ENCODE results near the gene YLPM1. TPM values are rescaled to one million over a fixed set of nuclear protein-coding genes. Genes with fewer than 3 reads are reported as not detected.

The YLPM1 gene
- total and polyA plus RNA-seq, 2 donors (not counting 1 experiment from before 2014, with no cell fraction given) = 9.7 to 31.9 TPM

GRCh38 chr14:74865156-74865555, 102.0 kb downstream of the YLPM1 start:
- no peak overlapping the region for H3K9ac ChIP-seq (ENCODE audit: insufficient read depth, low read length)
- no peaks in the 10 kb centered on the region for H3K9me3 ChIP-seq (ENCODE audit: control insufficient read depth, insufficient read depth, low read depth, low read length)
- peaks cover 3% of the 10 kb centered on the region for H3K4me1 ChIP-seq (ENCODE audit: control insufficient read depth, extremely low read depth, insufficient read depth, low read length)
- H3K4me2 ChIP-seq (ENCODE audit: extremely low read depth, insufficient read depth, low read length) = no peak overlapping the region
- H3K27me3 ChIP-seq (ENCODE audit: control insufficient read depth, insufficient read depth, low read length) = peaks cover 2% of the 10 kb centered on the region
- H3K79me2 ChIP-seq (ENCODE audit: control insufficient read depth, insufficient read depth, low read length) = no peaks in the 10 kb centered on the region
- H3K27ac ChIP-seq (ENCODE audit: insufficient read depth, low read length) = no peak overlapping the region
- TF ChIP-seq EZH2 (IDR thresholded peaks at IDR 0.05; ENCODE audit: low read length, missing control alignments) = no peak
- TF ChIP-seq, protein P1, sequence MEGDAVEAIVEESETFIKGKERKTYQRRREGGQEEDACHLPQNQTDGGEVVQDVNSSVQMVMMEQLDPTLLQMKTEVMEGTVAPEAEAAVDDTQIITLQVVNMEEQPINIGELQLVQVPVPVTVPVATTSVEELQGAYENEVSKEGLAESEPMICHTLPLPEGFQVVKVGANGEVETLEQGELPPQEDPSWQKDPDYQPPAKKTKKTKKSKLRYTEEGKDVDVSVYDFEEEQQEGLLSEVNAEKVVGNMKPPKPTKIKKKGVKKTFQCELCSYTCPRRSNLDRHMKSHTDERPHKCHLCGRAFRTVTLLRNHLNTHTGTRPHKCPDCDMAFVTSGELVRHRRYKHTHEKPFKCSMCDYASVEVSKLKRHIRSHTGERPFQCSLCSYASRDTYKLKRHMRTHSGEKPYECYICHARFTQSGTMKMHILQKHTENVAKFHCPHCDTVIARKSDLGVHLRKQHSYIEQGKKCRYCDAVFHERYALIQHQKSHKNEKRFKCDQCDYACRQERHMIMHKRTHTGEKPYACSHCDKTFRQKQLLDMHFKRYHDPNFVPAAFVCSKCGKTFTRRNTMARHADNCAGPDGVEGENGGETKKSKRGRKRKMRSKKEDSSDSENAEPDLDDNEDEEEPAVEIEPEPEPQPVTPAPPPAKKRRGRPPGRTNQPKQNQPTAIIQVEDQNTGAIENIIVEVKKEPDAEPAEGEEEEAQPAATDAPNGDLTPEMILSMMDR (conservative IDR thresholded peaks at IDR 0.05 in 1 of 2, IDR thresholded peaks at IDR 0.05 in 1 of 2; ENCODE audit: low read depth in 1 of 2, low read length in 2 of 2) = no peak
- no peaks in the 10 kb centered on the region for H4K20me1 ChIP-seq (ENCODE audit: control insufficient read depth, extremely low read depth, insufficient read depth, low read length)
- no peak overlapping the region for H2AFZ ChIP-seq (ENCODE audit: low read length)
- no peak for DNase-seq (ENCODE audit: low read depth in 2 of 2)
- no peaks in the 10 kb centered on the region for H3K36me3 ChIP-seq (ENCODE audit: control insufficient read depth, insufficient read depth, low read length)
- no peak overlapping the region for H3K4me3 ChIP-seq (replicated peaks in 1 of 4; ENCODE audit: control extremely low read depth in 1 of 4, insufficient read depth in 1 of 4, low read depth in 3 of 4, low read length in 4 of 4)

- Histone ChIP-seq H3K4me2 (ENCODE audit: extremely low read depth, insufficient read depth, low read length) (peak overlapping the region; percentile 13), H3K79me2 (ENCODE audit: control insufficient read depth, insufficient read depth, low read length) (no peaks in the 10 kb centered on the region), H3K27ac (ENCODE audit: insufficient read depth, low read length) (no peak overlapping the region), H3K9me3 (ENCODE audit: control insufficient read depth, insufficient read depth, low read depth, low read length) (no peaks in the 10 kb centered on the region), H2AFZ (ENCODE audit: low read length) (no peak overlapping the region), H3K4me1 (ENCODE audit: control insufficient read depth, extremely low read depth, insufficient read depth, low read length) (no peaks in the 10 kb centered on the region), H3K9ac (ENCODE audit: insufficient read depth, low read length) (no peak overlapping the region), H4K20me1 (ENCODE audit: control insufficient read depth, extremely low read depth, insufficient read depth, low read length) (no peaks in the 10 kb centered on the region), H3K27me3 (ENCODE audit: control insufficient read depth, insufficient read depth, low read length) (peaks cover 5% of the 10 kb centered on the region), H3K36me3 (ENCODE audit: control insufficient read depth, insufficient read depth, low read length) (no peaks in the 10 kb centered on the region), H3K4me3 (replicated peaks in 1 of 4; ENCODE audit: control extremely low read depth in 1 of 4, insufficient read depth in 1 of 4, low read depth in 3 of 4, low read length in 4 of 4) (no peak overlapping the region)
- DNase-seq (ENCODE audit: low read depth in 2 of 2) = no peak
- no peak for TF ChIP-seq EZH2 (IDR thresholded peaks at IDR 0.05; ENCODE audit: low read length, missing control alignments)
- TF ChIP-seq, protein P1 (conservative IDR thresholded peaks at IDR 0.05 in 1 of 2, IDR thresholded peaks at IDR 0.05 in 1 of 2; ENCODE audit: low read depth in 1 of 2, low read length in 2 of 2) = no peak
Observed at GRCh38 chr14:74866708-74867389, 103.7 kb downstream of the YLPM1 start.

DNA sequence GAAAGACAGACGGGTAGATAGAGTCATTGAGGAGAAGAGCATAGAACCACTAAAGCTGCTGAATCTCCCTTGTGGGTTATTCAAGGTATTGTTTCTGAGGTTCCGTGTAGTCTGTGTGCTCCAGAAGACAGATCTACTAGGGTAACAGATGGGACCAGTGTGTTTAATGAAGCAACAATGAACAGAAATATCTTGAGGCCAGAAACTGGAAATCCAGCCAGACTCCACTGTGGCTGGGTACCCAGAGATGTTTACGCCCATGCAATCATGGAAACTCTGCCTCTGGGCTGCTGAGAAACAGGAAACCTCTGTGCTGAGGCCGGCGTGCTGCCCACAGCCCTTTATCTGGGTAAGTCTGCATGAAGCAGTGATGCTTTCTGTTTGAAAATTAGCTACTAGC, 104.6 kb downstream of the YLPM1 start:
- H3K4me2 ChIP-seq (ENCODE audit: extremely low read depth, insufficient read depth, low read length) = no peak overlapping the region
- H3K27ac ChIP-seq (ENCODE audit: insufficient read depth, low read length) = no peak overlapping the region
- no peaks in the 10 kb centered on the region for H3K4me1 ChIP-seq (ENCODE audit: control insufficient read depth, extremely low read depth, insufficient read depth, low read length)
- peak overlapping the region; percentile 35 for H2AFZ ChIP-seq (ENCODE audit: low read length)
- no peak overlapping the region for H3K4me3 ChIP-seq (replicated peaks in 1 of 4; ENCODE audit: control extremely low read depth in 1 of 4, insufficient read depth in 1 of 4, low read depth in 3 of 4, low read length in 4 of 4)
- H3K9me3 ChIP-seq (ENCODE audit: control insufficient read depth, insufficient read depth, low read depth, low read length) = no peaks in the 10 kb centered on the region
- H3K9ac ChIP-seq (ENCODE audit: insufficient read depth, low read length) = no peak overlapping the region
- no peaks in the 10 kb centered on the region for H3K79me2 ChIP-seq (ENCODE audit: control insufficient read depth, insufficient read depth, low read length)
- TF ChIP-seq, protein P1 (conservative IDR thresholded peaks at IDR 0.05 in 1 of 2, IDR thresholded peaks at IDR 0.05 in 1 of 2; ENCODE audit: low read depth in 1 of 2, low read length in 2 of 2) = no peak
- no peak for TF ChIP-seq EZH2 (IDR thresholded peaks at IDR 0.05; ENCODE audit: low read length, missing control alignments)
- H3K27me3 ChIP-seq (ENCODE audit: control insufficient read depth, insufficient read depth, low read length) = peaks cover 7% of the 10 kb centered on the region
- no peaks in the 10 kb centered on the region for H4K20me1 ChIP-seq (ENCODE audit: control insufficient read depth, extremely low read depth, insufficient read depth, low read length)
- DNase-seq (ENCODE audit: low read depth in 2 of 2) = peak in 1 of 2 donors; percentile 59
- no peaks in the 10 kb centered on the region for H3K36me3 ChIP-seq (ENCODE audit: control insufficient read depth, insufficient read depth, low read length)
